OCI-LY7 (cell line): Measurements from ENCODE around the gene DHX34.

ENCODE experiments used
- CTCF ChIP-seq: fragments of 200-600 bp; sonication (generic); conservative IDR thresholded peaks from 2 replicates; pipeline ENCODE4 v1.5.1; 2014; ENCODE audit warnings: mild to moderate bottlenecking, antibody characterized with exemption, low read length, moderate library complexity, mixed read lengths
- EZH2phosphoT487 ChIP-seq: fragments of 200-600 bp; sonication (generic); IDR thresholded peaks from 2 replicates; pipeline ENCODE4 v1.6.1; 2018; ENCODE audit warnings: low read depth, borderline replicate concordance, mild to moderate bottlenecking, mixed run types, antibody characterized with exemption, low read length, moderate library complexity, mixed read lengths

GRCh38 chr19:47324502-47324901 lies 24.6 kb upstream of the DHX34 start:
- TF ChIP-seq CTCF (no peak), EZH2phosphoT487 (no peak)
